Tibial artery (tissue), 4 donors: ENCODE data around the gene FAM149A.

Experiments
- DNase-seq, 2 donors: peaks; one replicate each; pipeline ENCODE4 v3.0.0-alpha.2; 2019
- H3K27ac ChIP-seq, 2 donors: fragments of 200-600 bp; sonication (generic) in 1 of 2; 1 replicate in 1 of 2; 2 replicates in 1 of 2; pipeline ENCODE4 v1.5.1; 2018 to 2019; ENCODE audit warnings: mild to moderate bottlenecking in 1 of 2
- H3K27me3 ChIP-seq, 2 donors: fragments of 200-600 bp; sonication (generic) in 1 of 2; one replicate each; pipeline versions ENCODE4 v1.5.1 to v1.6.0; 2016 to 2019
- H3K36me3 ChIP-seq, 3 donors: fragments of 200-600 bp; sonication (generic) in 2 of 3; one replicate each; pipeline ENCODE4 v1.5.1; 2016 to 2019; ENCODE audit warnings: mild to moderate bottlenecking in 2 of 3
- H3K4me1 ChIP-seq, 4 donors: fragments of 200-600 bp; sonication (generic) in 2 of 4; 1 replicate in 3 of 4; 2 replicates in 1 of 4; pipeline ENCODE4 v1.5.1; 2016 to 2019
- H3K4me3 ChIP-seq, 2 donors: fragments of 200-600 bp; sonication (generic) in 1 of 2; 1 replicate in 1 of 2; 2 replicates in 1 of 2; pipeline ENCODE4 v1.5.1; 2018 to 2019; ENCODE audit warnings: mild to moderate bottlenecking in 2 of 2
- H3K9me3 ChIP-seq, 3 donors: fragments of 200-600 bp; sonication (generic) in 1 of 3; one replicate each; pipeline ENCODE4 v1.5.1; 2016 to 2019
- CTCF ChIP-seq, 2 experiments: fragments of 200-600 bp in 1 of 2; fragments of 450-650 bp in 1 of 2; IDR thresholded peaks; one replicate each; pipeline ENCODE4 v1.5.1; 2017 to 2019; ENCODE audit warnings: antibody characterized with exemption in 2 of 2, mild to moderate bottlenecking in 1 of 2, moderate library complexity in 1 of 2
- intact Hi-C: fragments of 100-400 bp; cut with DNase I; formaldehyde crosslinking; loops from one replicate; pipeline ENCODE4 v1.15.0; 2023; ENCODE audit warnings: low total_unique reads

FAM149A gene

GRCh38 chr4:186105647-186106321 lies 1.3 kb downstream of the FAM149A start:
- intact Hi-C loops: no loop called here
- Histone ChIP-seq H3K4me1 (peaks cover 0 to 18% (median 12%) of the 10 kb centered on the region in 4 donors), H3K4me3 (peak overlapping the region; percentile 39 to 73), H3K36me3 (no peaks in the 10 kb centered on the region), H3K9me3 (no peaks in the 10 kb centered on the region), H3K27ac (no peak overlapping the region), H3K27me3 (peaks cover 0 to 14% of the 10 kb centered on the region in 2 donors)
- no peak for DNase-seq
- no peak for TF ChIP-seq CTCF (IDR thresholded peaks at IDR 0.05)

GRCh38 chr4:186107947-186108346 lies 3.4 kb downstream of the FAM149A start:
- no peak overlapping the region for H3K27ac ChIP-seq
- peaks cover 0 to 14% of the 10 kb centered on the region in 2 donors for H3K27me3 ChIP-seq
- intact Hi-C loops: no loop called here
- H3K9me3 ChIP-seq: no peaks in the 10 kb centered on the region
- H3K36me3 ChIP-seq: no peaks in the 10 kb centered on the region
- peaks cover 0 to 18% (median 12%) of the 10 kb centered on the region in 4 donors for H3K4me1 ChIP-seq
- TF ChIP-seq CTCF (IDR thresholded peaks at IDR 0.05): no peak
- DNase-seq: no peak
- H3K4me3 ChIP-seq: no peak overlapping the region

- peaks cover 0 to 18% (median 12%) of the 10 kb centered on the region in 4 donors for H3K4me1 ChIP-seq
- no peak for TF ChIP-seq CTCF (IDR thresholded peaks at IDR 0.05)
- H3K27ac ChIP-seq: no peak overlapping the region
- H3K9me3 ChIP-seq: no peaks in the 10 kb centered on the region
- intact Hi-C loops: no loop called here
- no peaks in the 10 kb centered on the region for H3K36me3 ChIP-seq
- no peak overlapping the region for H3K4me3 ChIP-seq
- peaks cover 0 to 14% of the 10 kb centered on the region in 2 donors for H3K27me3 ChIP-seq
- DNase-seq: no peak
These were observed 3.9 kb downstream of the FAM149A start for GRCh38 chr4:186108391-186108790.

- Histone ChIP-seq H3K27ac (no peak overlapping the region), H3K4me1 (peaks cover 0 to 17% (median 11%) of the 10 kb centered on the region in 4 donors), H3K36me3 (no peaks in the 10 kb centered on the region), H3K9me3 (no peaks in the 10 kb centered on the region), H3K4me3 (no peak overlapping the region), H3K27me3 (peaks cover 0 to 11% of the 10 kb centered on the region in 2 donors)
- no peak for DNase-seq
- intact Hi-C loops: no loop called here
- no peak for TF ChIP-seq CTCF (IDR thresholded peaks at IDR 0.05)
These were observed 4.7 kb downstream of the FAM149A start for GRCh38 chr4:186109245-186109644.

GRCh38 chr4:186116697-186117096 lies 12.2 kb downstream of the FAM149A start:
- no peak overlapping the region for H3K27ac ChIP-seq
- intact Hi-C loops: no loop called here
- H3K9me3 ChIP-seq: no peaks in the 10 kb centered on the region
- no peak for DNase-seq
- TF ChIP-seq CTCF (IDR thresholded peaks at IDR 0.05): no peak
- H3K4me3 ChIP-seq: no peak overlapping the region
- peaks cover 0 to 4% of the 10 kb centered on the region in 2 donors for H3K27me3 ChIP-seq
- no peaks in the 10 kb centered on the region for H3K4me1 ChIP-seq
- H3K36me3 ChIP-seq: no peaks in the 10 kb centered on the region
